SIG-M5 treated with dmso at 0.1 percent for 504 hours (cell line): ENCODE data around the gene SYNRG.

ENCODE experiments used
- DNase-seq: peaks from one replicate; lab custom pipeline; 2025; ENCODE audit not compliant: unreplicated experiment; lab: John Stamatoyannopoulos, UW

The SYNRG gene

GRCh38 chr17:37605813-37606505, 3.3 kb downstream of the SYNRG start:
- DNase-seq, result no peak

DNA sequence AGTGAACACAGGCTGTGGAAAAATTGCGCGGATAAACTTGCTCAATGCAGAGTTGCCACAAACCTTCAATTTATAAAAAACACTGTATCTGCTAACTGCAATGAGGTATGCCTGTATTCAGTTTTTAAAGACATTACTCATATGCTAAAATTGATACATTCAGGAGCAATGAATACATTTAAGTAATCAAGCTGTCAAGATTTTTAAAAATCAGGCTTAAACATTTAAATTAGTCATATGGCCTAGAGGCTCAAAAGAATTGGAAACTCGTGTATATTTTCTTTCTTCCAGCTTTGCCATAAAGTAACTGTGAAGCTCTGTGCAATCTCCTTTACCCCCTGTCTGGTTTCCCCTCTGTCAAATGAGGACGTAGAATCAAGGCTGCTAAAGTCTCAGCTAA, 4.1 kb downstream of the SYNRG start:
- no peak for DNase-seq

GRCh38 chr17:37604556-37604955, 4.7 kb downstream of the SYNRG start:
- no peak for DNase-seq

DNA sequence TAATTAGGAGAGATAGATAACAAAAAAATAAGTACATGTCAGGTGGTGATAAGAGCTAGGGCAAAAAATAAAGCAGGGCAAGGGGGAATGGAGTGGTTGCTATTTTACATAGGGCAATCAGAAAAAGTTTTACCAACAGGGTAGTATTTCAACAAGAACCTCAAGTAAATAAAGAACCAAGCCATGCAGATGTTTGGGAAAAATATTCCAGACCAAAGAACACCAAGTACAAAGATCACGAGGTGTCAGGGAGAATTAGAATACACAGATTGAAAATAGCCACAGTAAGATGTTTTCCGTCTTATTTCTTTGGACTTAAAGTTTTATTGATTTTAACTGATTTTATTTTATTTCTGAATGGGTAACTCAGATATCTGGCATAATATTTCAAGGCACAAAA, 11.1 kb downstream of the SYNRG start:
- no peak for DNase-seq

DNA sequence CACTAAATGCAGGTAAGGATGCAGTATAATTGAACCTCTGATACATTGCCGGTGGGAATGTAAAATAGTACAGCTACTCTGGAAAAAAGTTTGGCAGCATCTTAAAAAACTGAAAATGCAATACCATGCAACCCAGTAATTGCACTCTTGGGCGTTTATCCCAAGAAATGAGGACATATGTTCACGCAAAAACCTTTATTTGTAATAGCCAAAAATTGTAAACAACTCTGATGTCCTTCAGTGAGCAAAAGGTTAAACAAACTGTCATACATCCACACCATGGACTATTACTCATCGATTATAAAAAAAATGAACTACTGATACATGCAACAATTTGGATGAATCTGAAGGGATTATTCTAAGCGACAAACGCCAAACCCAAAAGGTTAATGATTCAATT, 16.9 kb downstream of the SYNRG start:
- no peak for DNase-seq

- no peak for DNase-seq
Observed at GRCh38 chr17:37585066-37585465, 24.2 kb downstream of the SYNRG start.

GRCh38 chr17:37576281-37576680, 32.9 kb downstream of the SYNRG start:
- no peak for DNase-seq

- no peak for DNase-seq
Observed at GRCh38 chr17:37574427-37574826, 34.8 kb downstream of the SYNRG start.

DNA sequence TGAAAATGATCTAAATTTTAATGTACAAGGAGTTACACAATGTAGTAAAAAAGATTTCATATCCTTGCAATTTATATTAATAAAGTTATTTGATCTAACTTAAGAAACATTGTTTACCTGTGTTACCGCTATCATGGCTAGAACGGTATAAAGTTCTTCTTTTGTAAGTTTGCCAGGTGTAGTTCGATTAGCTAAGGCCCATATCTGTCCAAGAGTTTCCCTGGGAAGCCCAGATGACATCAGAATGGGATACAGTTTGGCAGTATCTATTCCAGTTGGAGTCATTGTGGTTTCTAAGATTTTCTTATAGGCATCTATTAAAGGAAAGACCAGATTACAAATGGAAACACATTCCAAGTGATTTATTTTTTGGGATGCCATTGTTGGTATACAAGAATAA, 37.5 kb downstream of the SYNRG start:
- no peak for DNase-seq

- DNase-seq, result peak; percentile 24
Observed at GRCh38 chr17:37570527-37571093, 38.6 kb downstream of the SYNRG start.

GRCh38 chr17:37568350-37569053, 40.7 kb downstream of the SYNRG start:
- DNase-seq, result no peak

DNA sequence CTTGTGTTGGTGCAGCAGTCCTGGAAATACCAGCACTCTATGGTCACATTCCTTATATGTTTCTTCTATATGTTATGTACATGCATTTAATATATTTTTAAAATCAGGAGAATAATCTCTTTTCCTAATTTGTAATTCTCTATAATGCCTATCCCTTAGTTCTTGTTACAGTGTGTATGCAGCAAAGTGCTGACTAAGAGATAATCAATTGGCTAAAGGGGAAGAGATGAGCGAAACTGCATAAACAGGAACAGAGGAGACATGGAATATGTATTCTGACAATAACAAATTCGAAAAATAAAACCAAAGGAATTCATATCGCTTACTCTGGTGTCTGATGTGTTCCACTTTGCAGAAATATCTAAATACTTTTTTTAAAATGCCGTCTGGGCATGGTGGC, 41.7 kb downstream of the SYNRG start:
- no peak for DNase-seq

- DNase-seq, result no peak
Observed at GRCh38 chr17:37567137-37567536, 42.1 kb downstream of the SYNRG start.

GRCh38 chr17:37564252-37564651, 45.0 kb downstream of the SYNRG start:
- DNase-seq, result no peak

GRCh38 chr17:37562016-37562745, 47.0 kb downstream of the SYNRG start:
- no peak for DNase-seq

GRCh38 chr17:37558299-37558698, 50.9 kb downstream of the SYNRG start:
- DNase-seq, result no peak

GRCh38 chr17:37557482-37557881, 51.7 kb downstream of the SYNRG start:
- no peak for DNase-seq

DNA sequence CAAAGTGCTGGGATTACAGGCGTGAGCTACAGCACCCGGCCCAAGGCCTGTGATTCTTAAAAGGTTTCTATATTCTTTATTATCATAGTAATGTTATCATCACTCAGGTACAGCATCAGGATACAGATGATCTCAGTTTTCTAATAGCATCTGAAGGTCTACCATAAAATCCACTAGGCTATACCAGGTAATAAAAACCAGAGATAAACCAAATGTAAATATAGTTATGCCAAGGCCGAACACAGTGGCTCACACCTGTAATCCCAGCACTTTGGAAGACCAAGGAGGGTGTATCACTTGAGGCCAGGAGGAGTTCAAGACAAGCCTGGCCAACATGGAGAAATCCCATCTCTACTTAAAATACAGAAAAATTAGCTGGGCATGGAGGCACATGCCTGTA, 53.8 kb downstream of the SYNRG start:
- no peak for DNase-seq

GRCh38 chr17:37553401-37553966, 55.7 kb downstream of the SYNRG start:
- DNase-seq, result no peak

GRCh38 chr17:37551788-37552187, 57.4 kb downstream of the SYNRG start:
- DNase-seq, result no peak

DNA sequence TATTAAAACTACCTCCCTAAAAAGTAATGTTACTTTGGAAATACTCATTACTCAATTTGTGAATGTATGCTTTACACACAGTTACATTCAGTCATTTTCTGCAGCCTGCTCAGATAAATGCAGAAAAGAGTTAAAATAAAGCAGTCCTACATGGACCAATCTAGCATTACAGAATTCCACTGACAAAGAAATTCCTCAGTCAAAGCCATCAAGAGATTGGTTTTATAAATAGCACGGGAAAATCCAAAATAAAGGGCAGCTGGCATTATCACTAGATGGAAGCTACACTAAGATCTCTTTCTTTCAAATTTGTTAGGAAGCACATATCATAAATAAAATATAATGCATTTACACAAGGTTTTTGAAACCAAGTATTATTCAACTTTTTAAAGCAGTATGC, 61.2 kb downstream of the SYNRG start:
- DNase-seq, result no peak
